CD4-positive, alpha-beta T cell (primary cell): ENCODE results near the gene SCARB1. TPM values are rescaled to one million over a fixed set of nuclear protein-coding genes. Genes with fewer than 3 reads are reported as not detected.

Source experiments
- ATAC-seq: fragments of 200-7000 bp; cut with Tn5 transposase; one replicate; pipeline ENCODE4 v1.10.0; 2022; ENCODE audit warnings: mild to moderate bottlenecking; ENCODE audit not compliant: poor library complexity
- CTCF ChIA-PET: fragments of 350-600 bp; sonication (Branson Sonifier 250); formaldehyde crosslinking; loops from one replicate; lab custom pipeline; 2021; ENCODE audit warnings: antibody characterized with exemption, inconsistent platforms; lab: Charles Lee
- POLR2A ChIA-PET: fragments of 350-600 bp; sonication (Branson Sonifier 250); formaldehyde crosslinking; loops from one replicate; lab custom pipeline; 2021; ENCODE audit warnings: antibody characterized with exemption, inconsistent platforms; lab: Charles Lee
- DNase-seq, 14 experiments: peaks; one replicate each; pipeline ENCODE4 v3.0.0-alpha.2; 2013 to 2020; ENCODE audit warnings: mixed read lengths in 2 of 14
- H3K27ac ChIP-seq, 2 donors: one replicate each; pipeline versions ENCODE4 v1.5.1 to v1.7.0; 2013; ENCODE audit warnings: low read length in 2 of 2, low read depth in 1 of 2, mild to moderate bottlenecking in 1 of 2
- H3K27me3 ChIP-seq, 2 experiments: 1 replicate in 1 of 2; 2 replicates in 1 of 2; pipeline versions ENCODE4 v1.6.1 to v1.7.0; 2013; ENCODE audit warnings: low read length in 2 of 2, control low read depth in 1 of 2, mild to moderate bottlenecking in 1 of 2, moderate library complexity in 1 of 2; ENCODE audit not compliant: insufficient read depth in 2 of 2, control insufficient read depth in 1 of 2
- H3K36me3 ChIP-seq: one replicate; pipeline ENCODE4 v1.6.1; 2013; ENCODE audit warnings: low read length, control low read depth; ENCODE audit not compliant: insufficient read depth
- H3K4me1 ChIP-seq: one replicate; pipeline ENCODE4 v1.6.1; 2013; ENCODE audit warnings: low read length, control low read depth; ENCODE audit not compliant: insufficient read depth
- H3K4me3 ChIP-seq: one replicate; pipeline ENCODE4 v1.5.1; 2013; ENCODE audit warnings: mild to moderate bottlenecking, low read length, moderate library complexity
- H3K9me3 ChIP-seq, 2 experiments: 1 replicate in 1 of 2; 2 replicates in 1 of 2; pipeline versions ENCODE4 v1.6.1 to v1.7.0; 2013; ENCODE audit warnings: low read length in 2 of 2, mild to moderate bottlenecking in 2 of 2, control low read depth in 1 of 2, moderate library complexity in 1 of 2; ENCODE audit not compliant: control insufficient read depth in 1 of 2, insufficient read depth in 1 of 2
- H3K27ac Mint-ChIP-seq: one replicate; pipeline ENCODE4 v1.8.0; 2020; ENCODE audit warnings: mixed read lengths
- H3K27me3 Mint-ChIP-seq: one replicate; pipeline ENCODE4 v1.8.0; 2021; ENCODE audit warnings: mixed read lengths
- H3K36me3 Mint-ChIP-seq: one replicate; pipeline ENCODE4 v1.8.0; 2021; ENCODE audit warnings: low read depth, mixed read lengths
- H3K4me1 Mint-ChIP-seq: one replicate; pipeline ENCODE4 v1.8.0; 2021; ENCODE audit warnings: low read depth, mixed read lengths
- H3K4me3 Mint-ChIP-seq: one replicate; pipeline ENCODE4 v1.8.0; 2020; ENCODE audit warnings: mild to moderate bottlenecking, mixed read lengths
- H3K9me3 Mint-ChIP-seq: one replicate; pipeline ENCODE4 v1.8.0; 2020; ENCODE audit warnings: mixed read lengths
- CTCF ChIP-seq: fragments of 200-600 bp; IDR thresholded peaks from one replicate; pipeline ENCODE4 v1.8.0; 2022; ENCODE audit warnings: antibody characterized with exemption, mild to moderate bottlenecking
- intact Hi-C, 2 experiments: fragments of 100-400 bp; cut with DNase I in 1 of 2; cut with micrococcal nuclease in 1 of 2; formaldehyde crosslinking; loops; one replicate each; pipeline versions ENCODE4 v1.15.1 to v1.9.0; 2023 to 2025; cut with DNase I, micrococcal nuclease
- total RNA-seq, 174 experiments: library from RNA in 2 of 174; stranded (reverse) in 2 of 174; gene quantifications; one replicate each; pipeline ENCODE4 v1.2.3 and lab custom pipeline; 2021 to 2026

The SCARB1 gene
- total RNA-seq, 2 experiments from 2014 or later: 2.3 to 3.7 TPM

GRCh38 chr12:124809391-124809790, 54.3 kb downstream of the SCARB1 start:
- no peaks in the 10 kb centered on the region for H3K27me3 Mint-ChIP-seq
- ATAC-seq: no peak
- peaks cover 0 to 7% of the 10 kb centered on the region in 2 experiments for H3K9me3 ChIP-seq
- CTCF ChIA-PET: no interaction called here
- H3K27ac ChIP-seq: no peak overlapping the region
- no peaks in the 10 kb centered on the region for H3K4me1 Mint-ChIP-seq
- H3K27me3 ChIP-seq: no peaks in the 10 kb centered on the region
- no peaks in the 10 kb centered on the region for H3K36me3 ChIP-seq
- no peak overlapping the region for H3K4me3 ChIP-seq
- no peak for DNase-seq
- no peak overlapping the region for H3K27ac Mint-ChIP-seq
- POLR2A ChIA-PET: no interaction called here
- TF ChIP-seq CTCF: no peak
- no peak overlapping the region for H3K4me3 Mint-ChIP-seq
- no peaks in the 10 kb centered on the region for H3K9me3 Mint-ChIP-seq
- no peaks in the 10 kb centered on the region for H3K36me3 Mint-ChIP-seq
- intact Hi-C loops: no loop called here
- H3K4me1 ChIP-seq: no peaks in the 10 kb centered on the region

GRCh38 chr12:124808272-124808671, 55.4 kb downstream of the SCARB1 start:
- no peak for TF ChIP-seq CTCF
- Mint-ChIP-seq H3K4me3 (no peak overlapping the region), H3K36me3 (no peaks in the 10 kb centered on the region), H3K27me3 (no peaks in the 10 kb centered on the region), H3K9me3 (no peaks in the 10 kb centered on the region), H3K27ac (no peak overlapping the region), H3K4me1 (no peaks in the 10 kb centered on the region)
- Histone ChIP-seq H3K36me3 (no peaks in the 10 kb centered on the region), H3K27me3 (no peaks in the 10 kb centered on the region), H3K9me3 (peaks cover 0 to 7% of the 10 kb centered on the region in 2 experiments), H3K4me3 (no peak overlapping the region), H3K4me1 (no peaks in the 10 kb centered on the region), H3K27ac (no peak overlapping the region)
- intact Hi-C loops: no loop called here
- DNase-seq (no peak), ATAC-seq (no peak)
- POLR2A ChIA-PET: no interaction called here
- CTCF ChIA-PET: no interaction called here

GRCh38 chr12:124805876-124806668, 57.6 kb downstream of the SCARB1 start:
- Mint-ChIP-seq H3K4me3 (no peak overlapping the region), H3K27me3 (no peaks in the 10 kb centered on the region), H3K4me1 (no peaks in the 10 kb centered on the region), H3K36me3 (no peaks in the 10 kb centered on the region), H3K9me3 (no peaks in the 10 kb centered on the region), H3K27ac (no peak overlapping the region)
- intact Hi-C loops: no loop called here
- Histone ChIP-seq H3K27ac (no peak overlapping the region), H3K9me3 (no peaks in the 10 kb centered on the region), H3K36me3 (no peaks in the 10 kb centered on the region), H3K4me3 (no peak overlapping the region), H3K27me3 (no peaks in the 10 kb centered on the region), H3K4me1 (no peaks in the 10 kb centered on the region)
- no peak for DNase-seq
- ChIA-PET CTCF (interaction anchor here (0.7 kb wide), 1 partner anchor 13 kb away, joined by 3 read pairs; no protein-coding TSS in a partner anchor), POLR2A (no interaction called here)
- no peak for TF ChIP-seq CTCF
- no peak for ATAC-seq
